GM23338 (cell line): Measurements from ENCODE around the gene MRTO4.
"Not testable (repeated sequence)": the region's sequence is repeated elsewhere in the genome, so short reads cannot be mapped to it uniquely, and the experiment has no call there.

Experiments
- CREB1 ChIP-seq: fragments of 250-450 bp; sonication (Bioruptor Pico); IDR thresholded peaks from 2 replicates; pipeline ENCODE4 v1.5.0; 2020; ENCODE audit warnings: low read depth, mild to moderate bottlenecking, moderate library complexity
- CTCF ChIP-seq, 2 experiments: fragments of 200-600 bp in 1 of 2; sonication (generic) in 1 of 2; conservative IDR thresholded peaks; 2 replicates each; pipeline versions ENCODE4 v1.5.1 to v1.6.1; 2016 to 2017; ENCODE audit warnings: antibody characterized with exemption in 2 of 2, low read depth in 2 of 2, mild to moderate bottlenecking in 2 of 2, moderate library complexity in 1 of 2
- EZH2 ChIP-seq: fragments of 200-600 bp; sonication (generic); IDR thresholded peaks from one replicate; pipeline ENCODE4 v1.8.0; 2017; ENCODE audit warnings: antibody characterized with exemption, mild to moderate bottlenecking, low read depth; ENCODE audit not compliant: unreplicated experiment
- EZH2phosphoT487 ChIP-seq: fragments of 200-600 bp; sonication (generic); IDR thresholded peaks from one replicate; pipeline ENCODE4 v1.8.1; 2018; ENCODE audit warnings: antibody characterized with exemption; ENCODE audit not compliant: unreplicated experiment
- JUNB ChIP-seq: IDR thresholded peaks from one replicate; pipeline ENCODE4 v1.6.1; 2016; ENCODE audit warnings: antibody characterized with exemption; ENCODE audit not compliant: unreplicated experiment
- POLR2AphosphoS5 ChIP-seq: IDR thresholded peaks from 2 replicates; pipeline ENCODE4 v1.6.1; 2016; ENCODE audit warnings: antibody characterized with exemption, low read depth
- REST ChIP-seq: IDR thresholded peaks from one replicate; pipeline ENCODE4 v1.6.1; 2018; ENCODE audit warnings: antibody characterized with exemption; ENCODE audit not compliant: unreplicated experiment
- STAT1 ChIP-seq: IDR thresholded peaks from one replicate; pipeline ENCODE4 v1.6.1; 2016; ENCODE audit warnings: antibody characterized with exemption; ENCODE audit not compliant: unreplicated experiment
- ZNF114 ChIP-seq: fragments of 250-450 bp; sonication (Bioruptor Pico); IDR thresholded peaks from 2 replicates; pipeline ENCODE4 v1.5.0; 2020; ENCODE audit warnings: mild to moderate bottlenecking, moderate library complexity
- ZNF462 ChIP-seq: fragments of 250-450 bp; sonication (Bioruptor Pico); IDR thresholded peaks from 2 replicates; pipeline ENCODE4 v1.5.0; 2020; ENCODE audit warnings: mild to moderate bottlenecking, moderate library complexity

GRCh38 chr1:19231736-19232523 is 19.7 kb upstream of the MRTO4 start:
- TF ChIP-seq CTCF (conservative IDR thresholded peaks at IDR 0.05; ENCODE audit: low read depth in 2 of 2); POLR2AphosphoS5; EZH2; JUNB; REST; CREB1 (CRISPR knock-in tag); EZH2phosphoT487; STAT1; ZNF114; ZNF462 (CRISPR knock-in tag): not testable (repeated sequence)
